Measurements from ENCODE around the gene GALNT12.

GALNT12 gene

DNA sequence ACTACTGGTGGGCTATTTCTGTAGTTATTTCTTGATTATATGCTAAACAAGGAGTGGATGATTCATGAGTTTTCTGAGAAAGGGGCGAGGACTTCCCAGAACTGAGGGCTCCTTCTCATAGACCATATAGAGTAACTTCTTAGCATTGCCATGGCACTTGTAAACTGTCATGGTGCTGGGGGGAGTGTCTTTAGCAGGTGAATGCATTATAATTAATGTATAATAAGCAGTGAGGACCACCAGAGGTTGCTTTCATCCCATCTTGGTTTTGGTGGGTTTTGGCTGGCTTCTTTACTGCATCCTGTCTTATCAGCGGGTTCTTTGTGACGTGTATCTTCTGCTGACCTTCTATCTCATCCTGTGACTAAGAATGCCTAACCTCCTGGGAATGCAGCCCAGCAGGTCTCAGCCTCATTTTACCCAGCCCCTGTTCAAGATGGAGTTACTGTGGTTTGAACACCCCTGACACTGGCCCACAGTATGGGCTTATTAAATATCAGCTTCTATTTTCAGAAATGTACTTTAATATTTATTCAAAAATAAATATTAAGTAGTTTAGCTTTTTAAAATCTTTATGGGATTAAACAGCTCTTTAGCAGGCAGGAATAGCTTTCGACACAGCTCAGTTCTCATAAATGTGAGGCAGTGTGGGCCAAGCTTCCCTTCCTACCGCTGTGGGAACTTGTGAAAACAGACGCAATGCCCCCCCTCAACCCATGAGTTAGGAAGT lies 44.4 kb downstream of the GALNT12 start:
- TF ChIP-seq, protein P1, sequence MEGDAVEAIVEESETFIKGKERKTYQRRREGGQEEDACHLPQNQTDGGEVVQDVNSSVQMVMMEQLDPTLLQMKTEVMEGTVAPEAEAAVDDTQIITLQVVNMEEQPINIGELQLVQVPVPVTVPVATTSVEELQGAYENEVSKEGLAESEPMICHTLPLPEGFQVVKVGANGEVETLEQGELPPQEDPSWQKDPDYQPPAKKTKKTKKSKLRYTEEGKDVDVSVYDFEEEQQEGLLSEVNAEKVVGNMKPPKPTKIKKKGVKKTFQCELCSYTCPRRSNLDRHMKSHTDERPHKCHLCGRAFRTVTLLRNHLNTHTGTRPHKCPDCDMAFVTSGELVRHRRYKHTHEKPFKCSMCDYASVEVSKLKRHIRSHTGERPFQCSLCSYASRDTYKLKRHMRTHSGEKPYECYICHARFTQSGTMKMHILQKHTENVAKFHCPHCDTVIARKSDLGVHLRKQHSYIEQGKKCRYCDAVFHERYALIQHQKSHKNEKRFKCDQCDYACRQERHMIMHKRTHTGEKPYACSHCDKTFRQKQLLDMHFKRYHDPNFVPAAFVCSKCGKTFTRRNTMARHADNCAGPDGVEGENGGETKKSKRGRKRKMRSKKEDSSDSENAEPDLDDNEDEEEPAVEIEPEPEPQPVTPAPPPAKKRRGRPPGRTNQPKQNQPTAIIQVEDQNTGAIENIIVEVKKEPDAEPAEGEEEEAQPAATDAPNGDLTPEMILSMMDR (IDR thresholded peaks at IDR 0.05; ENCODE audit: control insufficient read depth, insufficient read depth, low read depth, low read length, missing control alignments), result no peak
- no peak for DNase-seq (ENCODE audit: low read depth)
- no peak overlapping the region for H3K4me3 ChIP-seq (ENCODE audit: control insufficient read depth, low read depth, low read length)

GRCh38 chr9:98852460-98852734 lies 44.9 kb downstream of the GALNT12 start:
- TF ChIP-seq, protein P1 (IDR thresholded peaks at IDR 0.05; ENCODE audit: control insufficient read depth, insufficient read depth, low read depth, low read length, missing control alignments), result no peak
- no peak overlapping the region for H3K4me3 ChIP-seq (ENCODE audit: control insufficient read depth, low read depth, low read length)
- DNase-seq (ENCODE audit: low read depth), result no peak

- H3K4me3 ChIP-seq (ENCODE audit: control insufficient read depth, low read depth, low read length), result no peak overlapping the region
- TF ChIP-seq, protein P1 (IDR thresholded peaks at IDR 0.05; ENCODE audit: control insufficient read depth, insufficient read depth, low read depth, low read length, missing control alignments), result no peak
- no peak for DNase-seq (ENCODE audit: low read depth)
These were observed 45.5 kb downstream of the GALNT12 start for GRCh38 chr9:98852961-98853360.

DNA sequence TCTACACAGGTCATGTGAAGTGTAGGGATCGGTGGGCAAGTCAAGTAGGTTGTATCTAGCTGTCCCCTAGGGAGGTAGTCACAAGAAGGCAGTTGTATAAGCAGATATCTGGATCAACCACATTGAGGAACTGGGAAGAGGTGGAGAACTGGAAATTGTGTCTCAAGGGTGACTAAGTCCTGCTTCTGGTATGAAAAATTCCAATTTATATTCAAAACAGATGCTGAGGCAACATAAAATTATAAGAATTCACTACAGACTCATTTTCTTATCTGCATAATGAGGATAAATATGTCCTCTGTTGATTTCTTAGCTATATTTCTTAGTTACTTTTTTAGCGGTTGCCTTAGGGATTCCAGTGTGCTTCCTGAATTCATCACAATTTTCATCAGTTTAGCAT lies 46.8 kb downstream of the GALNT12 start:
- no peak overlapping the region for H3K4me3 ChIP-seq (ENCODE audit: control insufficient read depth, low read depth, low read length)
- peak; percentile 93 for DNase-seq (ENCODE audit: low read depth)
- TF ChIP-seq, protein P1 (IDR thresholded peaks at IDR 0.05; ENCODE audit: control insufficient read depth, insufficient read depth, low read depth, low read length, missing control alignments), result no peak

DNA sequence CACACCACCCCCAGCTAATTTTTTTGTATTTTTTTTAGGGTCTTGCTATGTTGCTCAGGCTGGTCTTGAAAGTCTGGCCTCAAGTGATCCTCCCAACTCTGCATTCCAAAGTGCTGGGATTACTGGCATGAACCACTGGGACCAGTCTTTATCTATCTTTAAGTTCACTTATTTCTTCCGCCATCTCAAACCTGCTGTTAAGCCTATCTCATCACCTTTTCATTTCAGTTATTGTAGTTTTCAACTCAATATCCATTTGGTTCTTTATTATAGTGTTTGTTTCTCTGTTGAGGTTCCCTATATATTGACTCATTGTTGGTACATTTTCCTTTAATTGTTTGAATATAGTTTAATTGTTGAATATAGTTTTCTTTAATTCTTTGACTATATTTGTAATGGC lies 48.1 kb downstream of the GALNT12 start:
- TF ChIP-seq, protein P1 (IDR thresholded peaks at IDR 0.05; ENCODE audit: control insufficient read depth, insufficient read depth, low read depth, low read length, missing control alignments), result no peak
- H3K4me3 ChIP-seq (ENCODE audit: control insufficient read depth, low read depth, low read length), result no peak overlapping the region
- no peak for DNase-seq (ENCODE audit: low read depth)

DNA sequence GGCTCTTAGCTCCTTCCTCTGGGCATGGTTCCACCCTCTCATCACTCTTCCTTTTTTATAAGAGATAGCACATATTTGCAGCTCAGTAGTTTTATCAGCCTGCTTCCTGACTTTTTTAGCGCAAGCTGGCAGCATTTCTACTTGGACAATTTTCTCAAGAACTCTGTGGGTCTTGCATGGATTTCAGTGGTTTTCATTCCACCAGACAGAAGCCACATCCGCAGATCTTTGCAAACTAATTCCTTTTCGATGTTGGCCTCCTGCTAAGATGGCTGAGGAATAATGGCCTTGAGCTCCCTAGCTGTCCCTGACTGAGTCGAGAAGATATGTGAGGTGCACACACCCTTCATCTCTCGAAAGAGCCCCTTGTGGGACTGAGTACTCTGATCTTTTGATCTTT lies 49.5 kb downstream of the GALNT12 start:
- TF ChIP-seq, protein P1 (IDR thresholded peaks at IDR 0.05; ENCODE audit: control insufficient read depth, insufficient read depth, low read depth, low read length, missing control alignments), result no peak
- peak; percentile 91 for DNase-seq (ENCODE audit: low read depth)
- H3K4me3 ChIP-seq (ENCODE audit: control insufficient read depth, low read depth, low read length), result no peak overlapping the region

GRCh38 chr9:98859941-98860340 lies 52.5 kb downstream of the GALNT12 start:
- TF ChIP-seq, protein P1 (IDR thresholded peaks at IDR 0.05; ENCODE audit: control insufficient read depth, insufficient read depth, low read depth, low read length, missing control alignments), result no peak
- DNase-seq (ENCODE audit: low read depth), result no peak
- H3K4me3 ChIP-seq (ENCODE audit: control insufficient read depth, low read depth, low read length), result no peak overlapping the region

Data from AG09309 (cell line).